Psoas muscle (tissue), 8 donors: ENCODE measurements around the gene LCORL. TPM values are rescaled to one million over a fixed set of nuclear protein-coding genes. Genes with fewer than 3 reads are reported as not detected.

ENCODE experiments used
- ATAC-seq, 4 donors: fragments of 200-7000 bp; cut with Tn5 transposase; one replicate each; pipeline ENCODE4 v1.9.1; 2020; ENCODE audit warnings: moderate library complexity in 3 of 4, mild to moderate bottlenecking in 2 of 4
- DNase-seq, 2 donors: peaks; one replicate each; pipeline ENCODE4 v3.0.0-alpha.2; 2020
- H3K27ac ChIP-seq: fragments of 200-600 bp; one replicate; pipeline ENCODE4 v1.8.0; 2022
- H3K27me3 ChIP-seq, 3 donors: fragments of 200-600 bp in 1 of 3; one replicate each; pipeline versions ENCODE4 v1.6.1 to v1.8.0; 2013 to 2022; ENCODE audit warnings: low read length in 2 of 3, mild to moderate bottlenecking in 2 of 3, moderate library complexity in 1 of 3; ENCODE audit not compliant: insufficient read depth in 3 of 3
- H3K36me3 ChIP-seq, 2 donors: fragments of 200-600 bp in 1 of 2; one replicate each; pipeline versions ENCODE4 v1.6.1 to v1.8.0; 2013 to 2022; ENCODE audit warnings: low read depth in 1 of 2, mild to moderate bottlenecking in 1 of 2, moderate library complexity in 1 of 2; ENCODE audit not compliant: insufficient read depth in 1 of 2
- H3K4me1 ChIP-seq: fragments of 200-600 bp; one replicate; pipeline ENCODE4 v1.8.0; 2022
- H3K4me3 ChIP-seq: fragments of 200-600 bp; one replicate; pipeline ENCODE4 v1.8.0; 2022; ENCODE audit warnings: mild to moderate bottlenecking
- H3K9me3 ChIP-seq: fragments of 200-600 bp; one replicate; pipeline ENCODE4 v1.8.0; 2022
- WGBS, 3 donors: extraction: QIAGEN DNeasy Blood & Tissue Kit; methylation state at CpG; one replicate each; pipeline versions ENCODE4 v1.1.6 to v1.1.7; 2013; 5-methylcytosine and 5-hydroxymethylcytosine counted together
- intact Hi-C, 2 donors: fragments of 100-400 bp; cut with DNase I; formaldehyde crosslinking; loops; one replicate each; pipeline versions ENCODE4 v1.11.0 to v1.14.2; 2022
- polyA plus RNA-seq, 3 donors: library from polyadenylated mRNA; stranded (reverse); fragments of 200-250 nt; gene quantifications; one replicate each; pipeline ENCODE4 v1.2.3, GENCODE V29; 2013
- total RNA-seq, 4 donors: library from RNA; stranded (reverse); fragmentation: NEBNext Ultra II Directional in 2 of 4; extraction: Animal tissue kit (Norgen Biotek cat#: 25700) in 2 of 4; gene quantifications; one replicate each; pipeline versions ENCODE4 v1.2.1 to v1.2.4, GENCODE V29; 2021 to 2023
- TF ChIP-seq, protein P1 (sequence below): fragments of 200-600 bp; IDR thresholded peaks from one replicate; pipeline ENCODE4 v1.8.0; 2022; ENCODE audit warnings: antibody characterized with exemption
- donor health status: healthy with polysubstance abuse.
- donor health status: DM: no; HTN: no; CAD: no; lungs with moderate emphysema.
- donor health status: Bipolar disorder and iron deficiency.
- donor health status: healthy.
- donor health status: DM: yes; HTN: yes; CAD: no.
- donor health status: DM: no; HTN: no; CAD: no.
- donor health status: DM: no; HTN: no; CAD: no.
- donor health status: DM: yes; HTN: yes; CAD: no.

Gene LCORL
- total and polyA plus RNA-seq, 7 donors, result 2.1 to 7.5 (median 5.3) TPM

DNA sequence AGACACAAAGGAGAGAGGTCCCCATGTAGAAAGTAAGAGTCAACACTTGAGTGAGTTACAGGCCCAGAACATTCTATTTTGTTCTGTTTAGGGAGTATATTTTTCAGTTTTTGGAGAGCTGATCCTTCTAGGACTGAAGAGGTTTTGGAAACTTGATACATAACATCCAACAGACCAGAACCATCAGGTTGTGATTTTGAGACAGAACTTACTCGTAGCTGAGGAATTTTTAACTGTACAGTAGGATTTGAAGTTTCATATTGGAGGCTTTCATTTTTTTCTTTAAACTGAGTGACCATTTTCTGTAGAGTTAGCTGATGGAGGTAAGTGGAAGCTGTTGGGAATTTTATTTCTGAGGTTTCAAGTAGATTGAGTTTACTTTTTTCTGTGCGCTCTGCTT, 137.5 kb downstream of the LCORL start:
- Histone ChIP-seq H3K27ac (no peak overlapping the region), H3K9me3 (no peaks in the 10 kb centered on the region), H3K4me3 (no peak overlapping the region), H3K36me3 (peaks cover 0 to 12% of the 10 kb centered on the region in 2 donors), H3K27me3 (no peaks in the 10 kb centered on the region), H3K4me1 (no peaks in the 10 kb centered on the region)
- ATAC-seq (no peak), DNase-seq (no peak)
- WGBS, 3 donors, result 79 to 83% (median 80%) methylated on average over 2 of the region's 2 CpGs
- TF ChIP-seq, protein P1, sequence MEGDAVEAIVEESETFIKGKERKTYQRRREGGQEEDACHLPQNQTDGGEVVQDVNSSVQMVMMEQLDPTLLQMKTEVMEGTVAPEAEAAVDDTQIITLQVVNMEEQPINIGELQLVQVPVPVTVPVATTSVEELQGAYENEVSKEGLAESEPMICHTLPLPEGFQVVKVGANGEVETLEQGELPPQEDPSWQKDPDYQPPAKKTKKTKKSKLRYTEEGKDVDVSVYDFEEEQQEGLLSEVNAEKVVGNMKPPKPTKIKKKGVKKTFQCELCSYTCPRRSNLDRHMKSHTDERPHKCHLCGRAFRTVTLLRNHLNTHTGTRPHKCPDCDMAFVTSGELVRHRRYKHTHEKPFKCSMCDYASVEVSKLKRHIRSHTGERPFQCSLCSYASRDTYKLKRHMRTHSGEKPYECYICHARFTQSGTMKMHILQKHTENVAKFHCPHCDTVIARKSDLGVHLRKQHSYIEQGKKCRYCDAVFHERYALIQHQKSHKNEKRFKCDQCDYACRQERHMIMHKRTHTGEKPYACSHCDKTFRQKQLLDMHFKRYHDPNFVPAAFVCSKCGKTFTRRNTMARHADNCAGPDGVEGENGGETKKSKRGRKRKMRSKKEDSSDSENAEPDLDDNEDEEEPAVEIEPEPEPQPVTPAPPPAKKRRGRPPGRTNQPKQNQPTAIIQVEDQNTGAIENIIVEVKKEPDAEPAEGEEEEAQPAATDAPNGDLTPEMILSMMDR, result no peak
- intact Hi-C loops, result no loop called here

DNA sequence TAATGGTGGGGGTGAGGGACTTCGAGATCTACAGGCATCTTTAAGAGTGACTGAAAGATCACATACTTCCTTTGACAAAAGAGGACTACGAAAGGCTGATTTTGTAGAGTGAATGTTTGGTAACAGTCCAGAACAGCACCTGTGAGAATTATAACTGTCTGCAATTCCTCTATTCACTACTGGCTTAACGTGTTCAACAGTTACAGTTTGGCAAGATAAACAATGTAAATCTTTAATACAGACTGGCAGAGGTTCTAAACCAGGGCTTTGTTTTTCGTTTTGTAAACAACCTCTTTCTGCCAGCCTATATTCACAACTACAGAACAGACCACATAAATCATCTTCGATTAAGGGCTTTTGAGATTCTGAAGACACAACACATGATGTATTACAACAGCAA, 143.9 kb downstream of the LCORL start:
- H3K36me3 ChIP-seq, result no peaks in the 10 kb centered on the region
- 68 to 74% (median 72%) methylated on average over 5 of the region's 5 CpGs for WGBS, 3 donors
- no peaks in the 10 kb centered on the region for H3K27me3 ChIP-seq
- TF ChIP-seq, protein P1, result no peak
- no peak for DNase-seq
- no peak for ATAC-seq
- no peaks in the 10 kb centered on the region for H3K4me1 ChIP-seq
- H3K27ac ChIP-seq, result no peak overlapping the region
- intact Hi-C loops, result no loop called here
- no peaks in the 10 kb centered on the region for H3K9me3 ChIP-seq
- no peak overlapping the region for H3K4me3 ChIP-seq

DNA sequence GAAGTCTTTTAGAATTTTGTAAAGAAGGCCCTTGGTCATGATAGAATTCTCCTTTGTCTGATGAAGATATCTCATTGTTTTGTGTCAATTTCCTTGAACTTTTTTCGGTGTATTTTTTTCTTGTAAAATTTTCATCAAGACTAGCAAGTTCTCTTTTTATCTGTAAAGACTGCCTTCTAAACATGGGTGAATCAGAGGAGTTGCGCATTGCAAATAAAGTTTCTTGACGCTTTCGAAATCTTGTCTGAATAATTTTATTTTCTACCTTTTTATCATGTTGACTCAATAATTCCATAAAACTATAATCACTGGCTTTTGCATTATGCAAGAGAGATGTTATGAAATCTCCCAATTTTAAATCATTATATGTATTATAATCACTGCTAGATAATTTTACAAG, 144.6 kb downstream of the LCORL start:
- TF ChIP-seq, protein P1, result no peak
- Histone ChIP-seq H3K4me1 (no peaks in the 10 kb centered on the region), H3K27ac (no peak overlapping the region), H3K27me3 (no peaks in the 10 kb centered on the region), H3K4me3 (no peak overlapping the region), H3K9me3 (no peaks in the 10 kb centered on the region), H3K36me3 (no peaks in the 10 kb centered on the region)
- intact Hi-C loops, result no loop called here
- DNase-seq (no peak), ATAC-seq (no peak)
- WGBS, 3 donors, result 97 to 99% (median 98%) methylated on average over 4 of the region's 4 CpGs

DNA sequence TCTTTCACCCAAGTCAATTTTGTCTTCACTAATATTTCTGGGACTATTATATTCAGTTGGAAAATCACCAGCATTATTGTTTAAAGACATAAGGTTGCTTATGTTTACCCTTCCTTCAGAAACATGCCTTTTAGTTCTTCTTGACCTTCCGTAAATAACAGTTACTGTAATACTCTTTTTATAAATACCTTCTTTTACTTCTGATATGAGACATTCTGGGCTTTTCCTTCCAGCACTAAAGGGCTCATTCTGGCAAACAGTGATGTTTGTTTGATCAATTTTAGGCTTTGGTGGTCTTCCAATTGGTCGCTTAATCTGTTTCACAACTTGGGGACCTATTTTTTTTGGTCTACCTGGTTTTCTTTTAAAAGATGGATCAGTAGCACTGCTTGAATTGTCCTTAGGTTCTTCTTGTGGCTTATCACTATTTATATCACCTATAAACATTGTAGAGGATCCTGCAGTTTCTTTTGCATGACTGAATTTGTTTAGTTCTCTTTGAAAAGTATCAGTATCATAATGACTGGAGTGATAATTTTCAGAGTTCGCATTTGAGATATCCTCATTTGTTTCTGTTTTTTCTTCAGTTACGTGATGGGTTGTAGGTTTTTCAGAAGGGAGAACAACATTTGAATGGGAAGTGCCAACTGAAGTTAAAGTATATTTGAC, 146.0 kb downstream of the LCORL start:
- H3K9me3 ChIP-seq, result no peaks in the 10 kb centered on the region
- WGBS, 3 donors, result 97 to 99% (median 98%) methylated on average over 4 of the region's 4 CpGs
- TF ChIP-seq, protein P1, result no peak
- H3K4me1 ChIP-seq, result no peaks in the 10 kb centered on the region
- ATAC-seq (no peak), DNase-seq (no peak)
- no peak overlapping the region for H3K4me3 ChIP-seq
- intact Hi-C loops, result no loop called here
- H3K27ac ChIP-seq, result no peak overlapping the region
- H3K27me3 ChIP-seq, result no peaks in the 10 kb centered on the region
- no peaks in the 10 kb centered on the region for H3K36me3 ChIP-seq

DNA sequence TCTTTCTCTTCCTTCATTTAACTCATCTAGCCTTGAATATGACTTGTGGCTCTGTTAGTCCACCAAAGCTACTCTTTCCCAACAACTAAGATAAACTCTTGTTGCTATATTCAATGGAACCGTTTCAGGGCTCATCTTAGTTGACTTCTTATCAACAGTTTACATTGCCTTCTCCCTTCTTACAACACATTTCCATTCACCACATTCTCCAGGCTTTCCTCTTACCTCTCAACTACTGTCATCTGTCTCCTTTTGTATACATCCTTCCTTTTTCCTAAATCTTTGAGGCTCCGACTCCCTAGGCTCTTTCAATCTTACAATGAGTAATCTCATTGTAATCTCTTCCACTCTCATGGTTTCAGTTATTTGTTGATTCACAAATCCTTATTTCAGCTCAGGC, 152.2 kb downstream of the LCORL start:
- TF ChIP-seq, protein P1, result no peak
- no peak for ATAC-seq
- no peak overlapping the region for H3K4me3 ChIP-seq
- no peak overlapping the region for H3K27ac ChIP-seq
- 96 to 97% (median 96%) methylated on average over 2 of the region's 2 CpGs for WGBS, 3 donors
- H3K27me3 ChIP-seq, result no peaks in the 10 kb centered on the region
- H3K4me1 ChIP-seq, result no peaks in the 10 kb centered on the region
- H3K9me3 ChIP-seq, result no peaks in the 10 kb centered on the region
- H3K36me3 ChIP-seq, result no peaks in the 10 kb centered on the region
- intact Hi-C loops, result no loop called here
- no peak for DNase-seq
